Stimulated activated CD4-positive, alpha-beta T cell treated with anti-CD3 and anti-CD28 coated beads, Interleukin-4, amount 100 ng/mL, for 1 hour (primary cell): ENCODE measurements around the gene PSMD2.

Source experiments
- DNase-seq: peaks from one replicate; pipeline ENCODE4 v3.0.0-alpha.2; 2020

The PSMD2 gene

GRCh38 chr3:184283681-184284080, 15.4 kb upstream of the PSMD2 start:
- no peak for DNase-seq

- peak; percentile 15 for DNase-seq
Observed at GRCh38 chr3:184284696-184285095, 14.3 kb upstream of the PSMD2 start.

GRCh38 chr3:184289426-184289938, 9.6 kb upstream of the PSMD2 start:
- DNase-seq, result peak; percentile 69

GRCh38 chr3:184290331-184290730, 8.7 kb upstream of the PSMD2 start:
- no peak for DNase-seq

GRCh38 chr3:184291044-184291737, 7.8 kb upstream of the PSMD2 start:
- no peak for DNase-seq

- DNase-seq, result no peak
Observed at GRCh38 chr3:184291738-184292445, 7.1 kb upstream of the PSMD2 start.

- no peak for DNase-seq
Observed at GRCh38 chr3:184295771-184296170, 3.3 kb upstream of the PSMD2 start.

GRCh38 chr3:184296616-184297015, 2.4 kb upstream of the PSMD2 start:
- no peak for DNase-seq

GRCh38 chr3:184299488-184300377, 692 bp downstream of the PSMD2 start:
- DNase-seq, result no peak

- no peak for DNase-seq
Observed at GRCh38 chr3:184300378-184300720, 1.3 kb downstream of the PSMD2 start.

- no peak for DNase-seq
Observed at GRCh38 chr3:184305577-184305976, 6.5 kb downstream of the PSMD2 start.

GRCh38 chr3:184306341-184306972, 7.4 kb downstream of the PSMD2 start:
- no peak for DNase-seq

- DNase-seq, result no peak
Observed at GRCh38 chr3:184307915-184308314, 8.9 kb downstream of the PSMD2 start.

GRCh38 chr3:184308744-184309143, 9.7 kb downstream of the PSMD2 start:
- DNase-seq, result no peak

- DNase-seq, result no peak
Observed at GRCh38 chr3:184311633-184312032, 12.6 kb downstream of the PSMD2 start.

- peak; percentile 94 for DNase-seq
Observed at GRCh38 chr3:184314363-184314699, 15.3 kb downstream of the PSMD2 start, which contains the start of gene EIF4G1. Gene EIF4G1, plus strand, starts transcription at chr3:184314606. Its CDS starts 1,191 bp downstream, at chr3:184315797.

- DNase-seq, result peak; percentile 68
Observed at GRCh38 chr3:184314700-184315542, 15.9 kb downstream of the PSMD2 start.

GRCh38 chr3:184315543-184315867, 16.5 kb downstream of the PSMD2 start:
- DNase-seq, result no peak

GRCh38 chr3:184315871-184316661, 17.0 kb downstream of the PSMD2 start:
- DNase-seq, result no peak

- no peak for DNase-seq
Observed at GRCh38 chr3:184316792-184317191, 17.8 kb downstream of the PSMD2 start.

GRCh38 chr3:184317201-184317600, 18.2 kb downstream of the PSMD2 start:
- DNase-seq, result no peak
